ENCODE data around the gene KLF9. TPM values are rescaled to one million over a fixed set of nuclear protein-coding genes. Genes with fewer than 3 reads are reported as not detected.
A peak's percentile ranks its signal among the peaks of the same experiment; 100 is the strongest.

KLF9 gene
- total and polyA plus RNA-seq, 9 of the 15 experiments (the other 6 are each of a cell fraction or from before 2014, with no cell fraction given), result 3.3 to 11.9 (median 6.9) TPM

DNA sequence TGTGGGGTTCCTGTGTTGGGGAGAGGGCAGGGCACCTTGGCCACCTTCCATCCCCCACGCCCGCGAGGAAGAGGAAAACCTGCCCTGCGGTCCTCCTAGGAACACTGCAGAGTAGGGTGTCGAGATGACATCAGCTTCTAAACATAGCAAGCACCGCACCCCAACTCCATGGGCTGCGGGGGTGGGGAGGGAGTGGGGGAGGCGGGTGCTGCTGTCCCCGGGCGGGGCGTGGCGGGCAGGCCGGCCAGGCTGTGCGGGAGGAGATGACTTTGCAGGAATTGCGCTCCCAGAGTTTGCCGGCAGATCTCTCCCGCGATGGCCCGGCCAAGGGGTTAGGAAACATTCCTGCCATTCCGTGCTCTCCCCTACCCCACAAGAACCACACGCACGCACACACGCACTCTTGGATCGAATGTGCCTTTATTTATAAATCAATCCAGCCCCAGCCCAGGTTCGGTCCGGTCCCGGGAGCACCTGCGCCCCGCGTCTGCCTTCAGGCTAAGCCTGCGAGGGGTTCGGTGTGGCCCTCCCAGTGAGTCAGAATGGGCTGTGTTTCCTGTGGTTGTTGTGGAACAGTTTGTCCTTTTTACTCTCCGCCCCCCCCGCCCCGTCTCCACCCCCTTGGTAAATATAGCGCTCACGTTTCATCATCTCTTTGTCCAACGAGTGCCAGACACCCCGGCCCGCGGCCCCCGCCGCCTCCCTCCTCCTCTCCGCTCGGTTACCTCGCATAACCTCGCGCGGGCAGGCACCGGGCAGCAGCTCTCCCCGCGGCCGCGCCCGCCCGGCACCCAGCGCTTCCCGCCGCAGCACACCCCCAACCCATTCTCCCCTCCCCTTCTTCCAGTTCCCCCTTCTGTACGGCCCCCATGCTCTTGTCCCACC lies 5.3 kb upstream of the KLF9 start (continued):
- TF ChIP-seq, protein P1, sequence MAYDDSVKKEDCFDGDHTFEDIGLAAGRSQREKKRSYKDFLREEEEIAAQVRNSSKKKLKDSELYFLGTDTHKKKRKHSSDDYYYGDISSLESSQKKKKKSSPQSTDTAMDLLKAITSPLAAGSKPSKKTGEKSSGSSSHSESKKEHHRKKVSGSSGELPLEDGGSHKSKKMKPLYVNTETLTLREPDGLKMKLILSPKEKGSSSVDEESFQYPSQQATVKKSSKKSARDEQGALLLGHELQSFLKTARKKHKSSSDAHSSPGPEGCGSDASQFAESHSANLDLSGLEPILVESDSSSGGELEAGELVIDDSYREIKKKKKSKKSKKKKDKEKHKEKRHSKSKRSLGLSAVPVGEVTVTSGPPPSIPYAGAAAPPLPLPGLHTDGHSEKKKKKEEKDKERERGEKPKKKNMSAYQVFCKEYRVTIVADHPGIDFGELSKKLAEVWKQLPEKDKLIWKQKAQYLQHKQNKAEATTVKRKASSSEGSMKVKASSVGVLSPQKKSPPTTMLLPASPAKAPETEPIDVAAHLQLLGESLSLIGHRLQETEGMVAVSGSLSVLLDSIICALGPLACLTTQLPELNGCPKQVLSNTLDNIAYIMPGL (CRISPR knock-in tag; IDR thresholded peaks at IDR 0.05), result no peak
- TF ChIP-seq SIX5 (IDR thresholded peaks at IDR 0.05; ENCODE audit: borderline replicate concordance in 1 of 2, insufficient read depth in 1 of 2, low read depth in 1 of 2, low read length in 2 of 2) (no peak), SLC30A9 (CRISPR knock-in tag; IDR thresholded peaks at IDR 0.05) (no peak), C11orf30 (IDR thresholded peaks at IDR 0.05; ENCODE audit: low read depth) (peak; percentile 93), FOXK2 (conservative IDR thresholded peaks at IDR 0.05 in 1 of 2, IDR thresholded peaks at IDR 0.05 in 1 of 2; ENCODE audit: low read depth in 2 of 2) (peak; percentile 53 to 74; a peak in 3 of 4 replicates), NFRKB (IDR thresholded peaks at IDR 0.05; ENCODE audit: low read depth) (peak; percentile 86), RNF2 (IDR thresholded peaks at IDR 0.05) (peak; percentile 23; the same call in 1 of the 2 replicates), ZNF79 (CRISPR knock-in tag; IDR thresholded peaks at IDR 0.05; ENCODE audit: low read depth) (no peak), ATF2 (CRISPR knock-in tag; IDR thresholded peaks at IDR 0.05) (0 out of 2 replicates have a peak, but pooled peaks have one; percentile 57), ETV5 (CRISPR knock-in tag; IDR thresholded peaks at IDR 0.05; ENCODE audit: low read depth) (0 out of 2 replicates have a peak, but pooled peaks have one; percentile 15), ZNF175 (CRISPR knock-in tag; IDR thresholded peaks at IDR 0.05; ENCODE audit: low read depth) (0 out of 2 replicates have a peak, but pooled peaks have one; percentile 45), KDM5B (IDR thresholded peaks at IDR 0.05; ENCODE audit: insufficient replicate concordance, low read depth, low read length) (peak; percentile 66), ZNF232 (CRISPR knock-in tag; IDR thresholded peaks at IDR 0.05) (no peak), ZKSCAN8 (CRISPR knock-in tag; IDR thresholded peaks at IDR 0.05) (0 out of 2 replicates have a peak, but pooled peaks have one; percentile 78), THRA (IDR thresholded peaks at IDR 0.05) (peak; percentile 90), KLF16 (IDR thresholded peaks at IDR 0.05) (0 out of 2 replicates have a peak, but pooled peaks have one; percentile 7), ZNF146 (CRISPR knock-in tag; IDR thresholded peaks at IDR 0.05; ENCODE audit: unreplicated experiment) (no peak), SMAD4 (CRISPR knock-in tag; conservative IDR thresholded peaks at IDR 0.05) (peak; percentile 66), NCOR1 (IDR thresholded peaks at IDR 0.05) (peak; percentile 77), ZNF76 (CRISPR knock-in tag; IDR thresholded peaks at IDR 0.05; ENCODE audit: borderline replicate concordance) (no peak), NR2C1 (IDR thresholded peaks at IDR 0.05) (no peak), NR2C1 (tag; IDR thresholded peaks at IDR 0.05) (peak; percentile 27; the same call in 1 of the 2 replicates)
- TF ChIP-seq, protein P2, sequence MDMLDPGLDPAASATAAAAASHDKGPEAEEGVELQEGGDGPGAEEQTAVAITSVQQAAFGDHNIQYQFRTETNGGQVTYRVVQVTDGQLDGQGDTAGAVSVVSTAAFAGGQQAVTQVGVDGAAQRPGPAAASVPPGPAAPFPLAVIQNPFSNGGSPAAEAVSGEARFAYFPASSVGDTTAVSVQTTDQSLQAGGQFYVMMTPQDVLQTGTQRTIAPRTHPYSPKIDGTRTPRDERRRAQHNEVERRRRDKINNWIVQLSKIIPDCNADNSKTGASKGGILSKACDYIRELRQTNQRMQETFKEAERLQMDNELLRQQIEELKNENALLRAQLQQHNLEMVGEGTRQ (CRISPR knock-in tag; IDR thresholded peaks at IDR 0.05), result no peak
